Activated CD8-positive, alpha-beta memory T cell treated with anti-CD3 and anti-CD28 coated beads for 48 hours (primary cell): ENCODE results near the gene LPCAT1.
"Not testable (repeated sequence)": the region's sequence is repeated elsewhere in the genome, so short reads cannot be mapped to it uniquely, and the experiment has no call there.

Experiments
- DNase-seq, 3 experiments: peaks; one replicate each; pipeline ENCODE4 v3.0.0-alpha.2; 2020; ENCODE audit warnings: low read depth in 2 of 3, low spot score in 2 of 3

Gene LPCAT1

GRCh38 chr5:1541702-1542400 is 18.1 kb upstream of the LPCAT1 start:
- no peak for DNase-seq

- DNase-seq = no peak
Observed at GRCh38 chr5:1540831-1541701, 17.3 kb upstream of the LPCAT1 start.

GRCh38 chr5:1540166-1540565 is 16.4 kb upstream of the LPCAT1 start:
- DNase-seq = no peak

- DNase-seq = not testable (repeated sequence)
Observed at GRCh38 chr5:1539393-1540161, 15.8 kb upstream of the LPCAT1 start.

- no peak for DNase-seq
Observed at GRCh38 chr5:1538741-1539392, 15.1 kb upstream of the LPCAT1 start.

GRCh38 chr5:1538276-1538675 is 14.5 kb upstream of the LPCAT1 start:
- DNase-seq = no peak

- DNase-seq = no peak
Observed at GRCh38 chr5:1537603-1538154, 13.9 kb upstream of the LPCAT1 start.

GRCh38 chr5:1536871-1537602 is 13.3 kb upstream of the LPCAT1 start:
- no peak for DNase-seq

GRCh38 chr5:1536322-1536845 is 12.6 kb upstream of the LPCAT1 start:
- peak in 2 of 3 experiments; percentile 37 for DNase-seq

- no peak for DNase-seq
Observed at GRCh38 chr5:1535646-1536045, 11.9 kb upstream of the LPCAT1 start.

- no peak for DNase-seq
Observed at GRCh38 chr5:1532384-1532783, 8.6 kb upstream of the LPCAT1 start.

- DNase-seq = no peak
Observed at GRCh38 chr5:1529498-1529897, 5.7 kb upstream of the LPCAT1 start.

GRCh38 chr5:1527533-1528205 is 3.9 kb upstream of the LPCAT1 start:
- no peak for DNase-seq

GRCh38 chr5:1526681-1527131 is 2.9 kb upstream of the LPCAT1 start:
- DNase-seq = no peak

GRCh38 chr5:1526190-1526631 is 2.5 kb upstream of the LPCAT1 start:
- no peak for DNase-seq

- DNase-seq = no peak
Observed at GRCh38 chr5:1525624-1526189, 1.9 kb upstream of the LPCAT1 start.

- DNase-seq = no peak
Observed at GRCh38 chr5:1524799-1525623, 1.3 kb upstream of the LPCAT1 start.

GRCh38 chr5:1524481-1524798 is 680 bp upstream of the LPCAT1 start:
- DNase-seq = no peak
